HG03135 (cell line): ENCODE results near the gene IFITM2.
"Not testable (repeated sequence)": the region's sequence is repeated elsewhere in the genome, so short reads cannot be mapped to it uniquely, and the experiment has no call there.

Experiments
- ATAC-seq: cut with Tn5 transposase; IDR thresholded peaks from one replicate; pipeline ENCODE4 v1.9.1; 2021; ENCODE audit warnings: mild to moderate bottlenecking, moderate library complexity; ENCODE audit not compliant: unreplicated experiment

IFITM2 gene

DNA sequence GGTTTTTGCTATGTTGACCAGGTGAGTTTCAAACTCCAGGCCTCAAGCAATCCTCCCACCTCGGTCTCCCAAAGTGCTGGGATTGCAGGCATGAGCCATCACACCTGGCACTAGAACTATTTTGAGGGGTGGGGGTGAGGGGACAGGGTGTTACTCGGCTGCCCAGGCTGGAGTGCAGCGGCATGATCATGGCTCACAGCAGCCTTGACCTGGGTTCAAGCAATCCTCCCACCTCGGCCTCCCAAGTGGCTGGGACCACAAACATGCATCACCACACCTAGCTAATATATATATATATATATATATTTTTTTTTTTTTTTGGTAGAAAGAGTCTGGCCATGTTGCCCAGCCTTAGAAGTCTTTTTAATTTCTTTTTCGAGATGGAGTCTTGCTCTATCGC is 30.1 kb downstream of the IFITM2 start:
- ATAC-seq, result no peak

DNA sequence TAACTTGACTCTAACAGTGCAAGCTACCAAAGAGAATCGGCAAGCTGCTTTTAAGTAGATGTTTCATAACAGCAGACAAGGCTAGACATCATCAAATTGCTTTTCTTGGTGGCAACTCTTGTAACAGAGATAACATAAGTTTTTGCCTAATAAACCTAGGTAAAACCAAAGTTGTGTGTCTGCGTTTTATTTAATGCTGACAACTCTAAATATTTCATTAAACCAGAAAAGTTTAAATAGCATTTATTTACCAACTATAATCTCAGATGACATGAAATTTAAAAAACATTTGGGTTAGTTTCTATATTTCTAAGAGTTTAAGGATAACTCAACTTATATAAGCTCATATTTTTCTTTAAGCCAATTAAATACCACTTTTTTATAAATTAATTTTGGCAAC is 32.3 kb downstream of the IFITM2 start:
- no peak for ATAC-seq

DNA sequence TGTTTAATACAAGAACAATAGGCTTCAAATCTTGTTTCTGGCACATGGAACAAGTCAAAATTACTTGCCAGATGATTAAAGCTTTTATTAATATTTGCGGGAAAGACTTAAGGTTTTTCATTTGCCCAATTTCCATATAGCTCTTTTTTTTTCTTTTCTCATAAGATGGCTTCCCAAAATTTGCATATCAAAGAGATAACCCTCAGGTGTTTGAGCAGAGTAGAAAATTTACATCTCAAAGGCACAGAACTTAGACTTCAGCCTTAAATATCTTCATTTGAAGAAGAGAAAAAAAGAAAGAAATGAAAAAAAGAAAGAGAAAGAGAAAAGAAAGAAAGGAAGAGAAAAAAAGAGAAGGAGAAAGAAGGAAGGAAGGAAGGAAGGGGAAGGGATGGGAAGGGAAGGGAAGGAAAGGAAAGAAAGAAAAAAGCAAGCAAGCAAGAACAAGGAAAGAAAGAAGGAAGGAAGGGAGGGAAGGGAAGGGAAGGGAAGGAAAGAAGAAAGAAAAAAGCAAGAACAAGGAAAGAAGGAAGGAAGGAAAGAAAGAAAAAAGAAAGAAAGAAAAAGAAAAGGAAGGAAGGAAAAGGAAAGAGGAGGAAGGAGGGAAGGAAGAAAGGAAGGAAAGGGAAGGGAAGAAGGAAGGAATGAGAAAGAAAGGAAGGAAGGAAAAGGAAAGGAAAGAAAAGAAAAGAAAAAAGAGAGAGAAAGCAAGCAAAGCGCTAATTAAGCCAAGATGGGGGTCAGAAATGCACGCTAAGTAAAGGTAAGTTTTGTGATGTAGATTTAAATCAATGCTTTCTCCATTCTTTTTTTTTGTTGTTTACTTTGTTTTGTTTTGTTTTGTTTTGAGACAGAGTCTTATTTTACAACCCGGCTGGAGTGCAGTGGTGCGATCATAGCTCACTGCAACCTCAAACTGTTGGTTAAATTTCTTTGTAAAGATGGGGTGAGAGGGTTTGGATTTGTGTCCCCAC is 33.2 kb downstream of the IFITM2 start:
- ATAC-seq, result no peak

DNA sequence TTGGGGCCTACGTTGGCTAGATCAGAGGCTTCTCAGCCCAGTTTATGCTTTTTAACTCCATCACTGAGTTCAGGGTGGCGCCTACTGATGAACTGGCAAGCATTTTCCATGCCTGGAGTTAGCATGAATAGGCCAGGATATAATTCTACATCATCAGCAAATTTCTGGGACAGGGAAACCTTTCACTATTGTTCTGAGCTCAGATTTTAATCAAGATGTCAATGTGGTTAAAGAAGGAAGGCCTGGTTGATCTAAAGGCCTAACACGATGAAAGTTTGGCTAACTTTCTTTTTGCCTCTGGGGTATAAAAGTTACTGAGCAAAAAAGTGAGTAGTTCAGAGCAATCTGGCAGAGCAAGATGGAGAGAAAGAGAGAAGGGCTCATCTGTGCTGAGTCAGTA is 34.7 kb downstream of the IFITM2 start:
- no peak for ATAC-seq

DNA sequence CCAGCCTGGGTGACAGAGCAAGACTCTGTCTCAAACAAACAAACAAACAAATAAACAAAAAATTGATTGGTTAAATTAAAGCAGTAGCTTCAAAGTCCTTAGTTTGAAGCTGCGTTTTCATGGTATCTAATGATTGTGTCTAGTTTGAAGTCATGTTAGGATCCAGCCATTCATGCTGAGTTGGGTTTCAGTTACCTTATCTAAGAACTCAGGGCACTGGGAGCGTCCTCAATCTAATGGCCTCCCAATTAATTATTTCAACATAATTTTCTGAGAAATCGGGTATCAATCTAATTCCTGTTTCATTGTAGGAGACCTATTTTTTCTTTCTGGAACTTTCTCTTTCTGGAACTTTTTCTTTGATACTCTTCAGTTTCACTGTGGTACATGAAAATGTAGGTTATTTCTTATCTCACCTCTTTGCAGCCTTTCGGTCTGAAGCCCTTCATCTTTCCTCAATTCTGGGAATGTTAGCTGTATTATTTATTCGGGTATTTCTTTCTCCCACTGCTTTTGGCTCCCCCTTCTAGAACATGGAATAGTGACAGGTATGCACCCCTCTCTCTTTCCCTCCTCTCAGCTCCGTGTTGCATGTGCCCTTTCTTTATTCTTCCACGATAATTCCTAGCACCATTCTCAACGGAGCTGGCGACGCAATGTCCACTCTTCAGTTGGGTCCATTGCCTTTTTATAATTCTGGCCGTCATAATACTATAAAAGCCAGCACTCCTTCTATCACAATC is 37.4 kb downstream of the IFITM2 start:
- ATAC-seq, result no peak

DNA sequence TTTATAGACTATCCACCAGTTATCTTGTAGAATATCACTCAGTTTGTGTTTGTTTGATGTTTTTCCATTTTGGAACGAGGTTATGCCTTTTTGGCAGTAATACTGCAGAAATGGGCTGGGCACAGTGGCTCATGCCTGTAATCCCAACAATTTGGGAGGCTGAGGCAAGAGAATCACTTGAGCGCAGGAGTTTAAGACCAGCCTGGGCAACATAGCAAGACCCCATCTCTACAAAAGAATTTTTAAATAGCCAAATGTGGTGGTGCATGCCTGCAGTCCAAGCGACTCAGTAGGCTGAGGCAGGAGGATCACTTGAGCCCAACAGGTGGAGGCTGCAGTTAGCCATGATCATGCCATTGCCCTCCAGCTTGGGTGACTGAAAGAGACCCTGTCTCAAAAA is 38.9 kb downstream of the IFITM2 start:
- ATAC-seq, result no peak

DNA sequence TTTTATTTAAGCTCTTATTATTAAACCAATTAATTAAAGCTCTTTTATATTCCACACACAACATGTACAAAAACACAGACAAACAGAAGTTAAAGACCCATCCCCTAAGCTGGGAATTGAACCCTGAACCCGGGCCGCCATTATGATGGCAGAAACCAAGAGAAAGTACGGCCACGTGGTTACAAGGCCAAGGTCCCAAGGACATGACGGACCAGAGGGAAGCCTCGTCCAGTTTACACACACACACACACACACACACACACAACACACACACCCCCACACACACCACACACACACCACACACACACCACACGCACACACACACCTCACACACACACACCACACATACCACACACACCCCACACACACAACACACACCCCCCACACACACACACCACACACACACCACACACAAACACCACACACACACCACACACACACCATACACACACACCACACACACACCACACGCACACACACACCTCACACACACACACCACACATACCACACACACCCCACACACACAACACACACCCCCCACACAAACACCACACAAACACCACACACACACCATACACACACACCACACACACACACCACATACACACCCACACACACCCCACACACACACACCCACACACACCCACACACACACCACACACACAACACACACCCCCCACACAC is 41.8 kb downstream of the IFITM2 start:
- not testable (repeated sequence) for ATAC-seq

DNA sequence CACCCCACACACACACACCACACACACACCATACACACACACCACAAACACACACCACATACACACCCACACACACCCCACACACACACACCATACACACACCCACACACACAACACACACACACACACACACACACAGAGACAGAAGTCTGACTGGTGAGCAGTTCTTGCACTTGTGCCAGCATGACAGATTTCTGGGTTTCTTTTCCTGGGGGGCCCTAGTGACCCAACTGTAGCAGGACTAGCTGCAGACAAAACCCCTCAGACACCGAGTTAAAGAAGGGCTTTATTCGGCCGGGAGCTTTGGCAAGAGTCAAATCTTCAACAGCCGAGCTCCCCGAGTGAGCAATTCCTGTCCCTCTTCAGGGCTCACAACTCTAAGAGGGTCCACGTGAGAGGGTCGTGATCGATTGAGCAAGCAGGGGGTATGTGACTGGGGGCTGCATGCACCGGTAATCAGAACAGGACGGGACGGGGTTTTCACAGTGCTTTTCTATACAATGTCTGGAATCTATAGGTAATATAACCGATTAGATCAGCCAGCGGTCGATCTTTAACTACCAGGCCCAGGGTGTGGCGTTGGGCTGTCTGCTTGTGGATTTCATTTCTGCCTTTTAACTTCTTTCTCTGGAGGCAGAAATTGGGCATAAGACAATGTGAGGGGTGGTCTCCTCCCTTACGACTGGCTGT is 42.6 kb downstream of the IFITM2 start:
- peak; percentile 34 for ATAC-seq

DNA sequence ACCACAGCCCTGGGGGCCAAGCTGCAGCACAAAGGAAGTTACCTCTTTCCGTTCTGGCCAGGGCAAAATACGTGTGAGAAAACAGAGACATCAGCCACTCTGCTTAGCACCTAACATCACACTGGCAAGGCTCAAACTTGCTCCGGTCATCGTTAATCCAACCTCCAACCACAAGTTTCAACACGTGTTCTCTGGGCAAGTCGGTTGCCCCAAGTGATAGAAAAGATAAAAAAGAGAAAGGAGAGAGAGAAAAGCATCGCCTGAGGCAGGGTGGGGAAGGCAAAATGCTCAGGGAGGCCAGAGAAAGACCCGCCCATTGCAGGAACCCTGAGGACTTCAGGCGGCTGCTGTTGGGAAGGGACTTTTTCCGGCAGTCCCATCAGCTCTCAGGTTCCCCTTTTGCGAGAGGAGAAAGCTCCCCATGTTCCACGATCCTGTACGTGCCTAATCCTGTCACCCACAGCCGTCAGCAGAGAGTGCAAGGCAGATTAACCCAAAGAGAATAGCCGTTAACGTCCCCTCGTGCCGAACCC is 43.2 kb downstream of the IFITM2 start:
- peak; percentile 54 for ATAC-seq

DNA sequence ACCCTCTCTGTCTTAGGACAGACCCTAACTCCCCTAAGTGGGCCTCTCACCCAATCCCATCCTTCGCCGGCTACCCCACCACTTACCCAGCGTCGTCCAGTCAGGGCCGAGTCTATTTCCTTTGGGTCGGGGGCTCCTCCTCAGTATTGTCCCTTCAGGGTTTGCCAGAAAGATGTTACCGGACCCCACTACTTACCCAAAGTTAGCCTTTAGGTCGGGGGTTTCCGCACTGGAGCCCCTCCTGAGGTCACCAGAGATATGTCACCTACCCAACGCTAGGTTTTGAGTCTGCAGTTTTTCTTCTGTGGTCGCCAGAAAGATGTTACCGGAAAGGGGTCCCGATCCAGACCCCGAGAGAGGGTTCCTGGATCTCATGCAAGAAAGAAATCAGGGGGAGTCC is 43.8 kb downstream of the IFITM2 start:
- no peak for ATAC-seq

DNA sequence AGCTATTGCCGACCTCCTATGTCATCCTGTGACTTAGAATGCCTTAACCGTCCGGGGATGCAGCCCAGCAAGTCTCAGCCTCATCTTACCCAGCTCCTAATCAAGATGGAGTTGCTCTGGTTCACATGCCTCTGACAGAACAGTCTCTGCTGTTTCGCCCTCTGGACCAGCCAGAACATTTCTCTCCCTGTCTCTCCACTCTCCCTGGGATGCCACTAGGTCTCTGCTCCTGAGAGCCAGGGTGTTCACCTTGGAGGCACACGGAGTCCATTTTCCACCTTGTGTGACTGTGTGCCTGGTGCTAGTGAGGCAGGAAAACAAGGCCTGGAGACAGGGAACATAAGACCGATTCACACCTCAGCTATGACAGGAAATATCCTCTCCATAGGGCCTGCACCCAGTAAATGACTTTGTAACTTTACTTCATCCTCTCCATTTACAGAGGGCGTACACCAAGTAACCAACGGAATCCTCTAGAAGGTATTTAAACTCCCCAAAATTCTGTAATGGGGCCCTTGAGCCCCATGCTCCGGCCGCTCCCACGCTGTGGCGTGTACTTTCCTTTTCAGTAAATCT is 44.9 kb downstream of the IFITM2 start:
- ATAC-seq, result no peak

DNA sequence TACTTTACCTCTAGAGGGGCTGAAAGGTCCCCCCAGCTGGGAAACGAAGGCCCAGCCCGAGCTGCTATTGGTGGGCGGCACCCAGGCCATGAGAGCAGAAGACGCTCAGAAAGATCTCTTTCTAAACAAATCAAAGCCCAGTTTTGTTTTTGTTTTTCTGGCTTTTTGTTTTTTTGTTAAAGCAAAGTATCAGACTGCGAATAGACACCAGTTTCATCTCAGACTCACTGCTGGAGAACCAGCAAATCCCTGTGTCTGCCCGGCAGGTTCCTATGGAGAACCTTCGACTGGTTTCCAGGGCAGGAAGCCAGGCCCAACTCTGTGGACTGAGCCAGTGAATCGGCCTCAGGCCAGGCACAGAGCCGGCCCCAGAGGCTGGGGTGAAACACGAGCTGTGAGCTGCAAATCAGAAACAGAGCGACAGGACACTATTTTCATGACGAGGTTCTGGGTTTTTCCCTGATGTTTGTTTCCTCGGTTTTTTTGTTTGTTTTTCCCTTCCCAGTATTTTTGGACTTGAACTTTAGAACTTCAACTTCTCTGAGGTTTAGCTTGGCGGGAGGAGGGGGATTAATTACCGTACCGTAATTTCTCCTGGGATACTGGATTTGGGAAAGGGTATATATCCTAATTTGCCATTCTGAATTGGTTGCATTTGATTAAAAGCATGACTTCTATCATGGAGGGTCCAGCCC is 45.7 kb downstream of the IFITM2 start:
- ATAC-seq, result no peak

DNA sequence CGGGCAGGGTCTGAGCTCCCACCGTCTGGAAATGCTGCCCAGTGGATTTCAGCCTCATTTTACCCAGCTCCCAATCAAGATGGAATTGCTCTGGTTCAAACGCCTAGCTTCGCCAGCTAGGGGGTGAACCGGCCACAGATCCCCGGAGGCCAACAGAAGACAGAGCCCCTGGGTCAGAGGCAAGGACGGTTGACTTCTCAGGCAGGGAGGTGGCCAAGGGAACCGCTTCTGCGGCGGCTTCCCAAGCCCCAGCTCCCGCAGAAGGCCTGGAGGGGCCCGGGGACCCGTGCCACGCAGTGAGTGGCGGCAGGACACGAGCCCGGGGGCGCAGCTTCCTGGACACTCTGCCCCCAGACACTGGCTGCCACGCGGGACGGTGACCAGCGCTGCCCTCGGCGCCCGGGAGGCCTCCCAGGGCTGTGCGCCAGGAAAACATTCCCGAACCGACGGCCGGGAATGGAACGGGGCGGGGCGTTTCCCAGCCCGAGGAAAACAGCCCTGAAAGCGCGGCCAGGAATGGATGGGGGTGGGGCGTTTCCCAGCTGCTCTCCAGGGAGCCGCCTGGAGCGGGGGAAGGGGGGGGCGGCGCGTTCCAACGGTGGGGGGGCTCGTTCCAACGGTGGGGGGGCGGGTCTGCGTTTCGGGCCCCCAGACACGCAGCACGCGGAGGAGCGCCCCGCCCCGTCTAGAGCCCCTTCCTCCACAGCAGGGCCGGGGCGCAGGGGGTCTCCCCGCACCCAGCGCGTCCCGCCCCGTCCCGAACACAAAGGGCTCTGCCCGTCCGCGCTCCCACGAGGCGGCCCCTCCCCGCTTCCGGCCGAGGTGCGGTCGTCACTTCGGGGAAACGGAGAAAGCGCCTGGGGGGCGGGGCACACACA is 48.2 kb downstream of the IFITM2 start:
- peak; percentile 68 for ATAC-seq

DNA sequence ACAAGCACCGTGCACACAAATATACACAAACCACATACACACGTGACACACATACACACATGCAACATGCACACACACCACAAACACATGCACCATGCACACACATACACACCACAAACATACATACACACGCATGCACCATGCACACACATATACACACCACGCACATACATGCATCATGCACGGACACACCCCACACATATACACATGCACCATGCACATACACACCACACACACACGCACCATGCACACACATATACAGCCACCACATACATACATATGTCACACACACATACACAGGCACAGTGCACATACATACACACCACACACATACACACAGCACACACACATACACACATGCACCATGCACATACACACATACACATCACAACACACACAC is 49.0 kb downstream of the IFITM2 start:
- ATAC-seq, result no peak

DNA sequence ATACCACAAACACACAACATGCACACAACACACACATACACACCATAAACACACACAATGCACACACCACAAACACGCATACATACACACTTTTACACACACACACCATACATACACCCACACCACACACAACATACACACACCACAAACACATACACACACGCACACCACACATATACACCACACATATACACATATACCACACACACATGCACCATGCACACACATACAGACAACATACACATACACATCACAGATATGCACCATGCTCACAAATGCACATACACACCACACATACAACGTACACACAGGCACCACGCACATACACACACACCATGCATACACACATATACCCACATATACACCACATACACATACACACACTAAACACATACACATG is 50.0 kb downstream of the IFITM2 start:
- ATAC-seq, result no peak

DNA sequence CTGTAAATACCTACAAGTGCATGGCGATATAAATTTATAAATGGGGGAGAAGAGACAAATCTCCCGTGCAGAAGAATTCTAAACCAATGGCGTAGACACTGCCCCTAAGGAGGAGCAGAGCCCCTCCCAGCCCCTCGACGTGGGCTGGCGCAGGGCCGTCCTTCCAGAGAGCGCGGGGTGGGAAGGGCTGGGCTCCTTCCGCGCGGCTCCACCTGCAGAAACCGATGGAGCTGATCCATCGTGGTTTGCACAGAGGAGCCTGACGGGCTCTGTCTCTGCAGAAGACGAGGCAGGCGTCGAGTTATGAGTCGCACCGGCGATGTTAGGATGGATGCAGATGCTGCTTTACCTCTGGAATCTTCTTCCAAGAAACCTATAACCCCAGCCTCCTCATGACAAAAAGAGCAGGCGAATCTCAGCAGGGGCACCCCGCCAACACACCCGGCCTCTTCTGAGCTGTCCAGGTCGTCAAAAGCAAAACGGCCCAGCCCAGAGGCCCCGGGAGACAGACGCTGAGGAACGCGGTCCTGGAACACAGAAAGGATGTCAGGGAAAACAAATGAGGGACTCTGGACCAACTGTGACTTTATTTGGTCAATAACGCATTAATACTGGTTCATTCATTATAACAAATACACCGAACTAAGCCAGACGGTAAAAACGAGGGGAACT is 50.6 kb downstream of the IFITM2 start:
- no peak for ATAC-seq
